Retina (tissue), 1 donor: ENCODE results near the gene RBM10.
A peak's percentile ranks its signal among the peaks of the same experiment; 100 is the strongest.
"Not testable (repeated sequence)": the region's sequence is repeated elsewhere in the genome, so short reads cannot be mapped to it uniquely, and the experiment has no call there.

ENCODE experiments used
- DNase-seq: peaks from one replicate; pipeline ENCODE4 v3.0.0-alpha.2; 2016

The RBM10 gene, protein sequence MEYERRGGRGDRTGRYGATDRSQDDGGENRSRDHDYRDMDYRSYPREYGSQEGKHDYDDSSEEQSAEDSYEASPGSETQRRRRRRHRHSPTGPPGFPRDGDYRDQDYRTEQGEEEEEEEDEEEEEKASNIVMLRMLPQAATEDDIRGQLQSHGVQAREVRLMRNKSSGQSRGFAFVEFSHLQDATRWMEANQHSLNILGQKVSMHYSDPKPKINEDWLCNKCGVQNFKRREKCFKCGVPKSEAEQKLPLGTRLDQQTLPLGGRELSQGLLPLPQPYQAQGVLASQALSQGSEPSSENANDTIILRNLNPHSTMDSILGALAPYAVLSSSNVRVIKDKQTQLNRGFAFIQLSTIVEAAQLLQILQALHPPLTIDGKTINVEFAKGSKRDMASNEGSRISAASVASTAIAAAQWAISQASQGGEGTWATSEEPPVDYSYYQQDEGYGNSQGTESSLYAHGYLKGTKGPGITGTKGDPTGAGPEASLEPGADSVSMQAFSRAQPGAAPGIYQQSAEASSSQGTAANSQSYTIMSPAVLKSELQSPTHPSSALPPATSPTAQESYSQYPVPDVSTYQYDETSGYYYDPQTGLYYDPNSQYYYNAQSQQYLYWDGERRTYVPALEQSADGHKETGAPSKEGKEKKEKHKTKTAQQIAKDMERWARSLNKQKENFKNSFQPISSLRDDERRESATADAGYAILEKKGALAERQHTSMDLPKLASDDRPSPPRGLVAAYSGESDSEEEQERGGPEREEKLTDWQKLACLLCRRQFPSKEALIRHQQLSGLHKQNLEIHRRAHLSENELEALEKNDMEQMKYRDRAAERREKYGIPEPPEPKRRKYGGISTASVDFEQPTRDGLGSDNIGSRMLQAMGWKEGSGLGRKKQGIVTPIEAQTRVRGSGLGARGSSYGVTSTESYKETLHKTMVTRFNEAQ

DNA sequence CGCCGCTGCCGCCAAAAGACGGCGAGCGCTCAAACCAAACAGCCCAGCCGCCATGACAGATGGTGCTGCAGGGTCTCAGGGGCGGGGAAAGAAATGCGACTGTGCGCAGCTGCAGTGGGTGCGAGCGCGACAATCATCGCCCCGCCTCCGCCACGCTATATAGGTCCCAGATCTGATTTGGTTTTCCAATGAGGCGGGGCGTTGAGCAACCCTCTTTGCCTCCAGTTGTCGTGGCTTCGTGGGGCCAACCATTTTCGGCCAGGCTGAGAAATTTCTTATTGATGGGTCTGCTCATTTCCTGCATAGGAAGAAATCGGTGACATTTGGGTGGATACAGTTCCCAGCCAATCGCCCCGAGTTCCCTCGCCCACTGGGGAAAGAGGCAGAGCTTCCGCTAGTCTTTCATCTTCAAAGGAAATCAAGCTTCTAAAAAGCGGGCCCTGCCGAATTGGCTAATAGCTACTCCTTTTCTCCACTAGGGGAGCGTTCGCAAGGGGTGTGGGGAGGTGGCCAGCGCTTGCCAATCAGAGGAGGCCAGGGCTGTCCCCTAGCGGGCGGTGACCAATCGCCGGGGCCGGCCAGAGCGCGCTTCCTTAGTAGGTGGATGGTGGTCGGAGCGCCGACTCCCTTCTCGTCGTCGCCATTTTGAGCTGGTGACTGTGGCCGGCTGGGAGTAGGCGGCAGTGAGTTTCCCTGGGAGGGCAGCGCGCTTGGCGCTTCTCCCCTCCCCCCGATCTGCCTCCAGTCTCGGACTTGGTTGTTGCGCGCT, at the start of gene RBM10, which contains the start of gene NDUFB11:
TSS of gene RBM10 (plus strand) at position 596 of the 769 bp plus-strand sequence. CDS start 2,261 bp downstream, outside the sequence.
TSS of gene NDUFB11 (minus strand) at position 77 of the 769 bp plus-strand sequence. CDS start at position 54, 23 bp downstream.
- DNase-seq, result peak; percentile 93

DNA sequence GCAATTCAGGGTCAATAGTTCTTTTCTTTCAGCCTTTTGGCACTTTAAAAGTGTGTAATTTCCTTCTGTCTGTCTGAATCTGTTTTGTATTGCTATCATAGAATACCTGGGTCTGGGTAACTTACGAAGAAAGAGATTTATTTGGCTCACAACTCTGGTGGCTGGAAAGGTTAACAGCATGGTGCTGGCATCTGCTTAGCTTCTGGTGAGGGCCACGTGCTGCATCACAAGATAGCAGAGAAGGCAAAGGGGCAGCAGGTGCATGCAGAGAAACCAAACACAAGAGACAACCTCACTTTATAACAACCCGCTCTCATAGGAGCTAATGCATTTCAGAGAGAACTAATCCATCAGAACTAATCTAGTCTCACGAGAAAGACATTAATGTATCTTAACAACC, 48.0 kb upstream of the RBM10 start:
- DNase-seq, result no peak

DNA sequence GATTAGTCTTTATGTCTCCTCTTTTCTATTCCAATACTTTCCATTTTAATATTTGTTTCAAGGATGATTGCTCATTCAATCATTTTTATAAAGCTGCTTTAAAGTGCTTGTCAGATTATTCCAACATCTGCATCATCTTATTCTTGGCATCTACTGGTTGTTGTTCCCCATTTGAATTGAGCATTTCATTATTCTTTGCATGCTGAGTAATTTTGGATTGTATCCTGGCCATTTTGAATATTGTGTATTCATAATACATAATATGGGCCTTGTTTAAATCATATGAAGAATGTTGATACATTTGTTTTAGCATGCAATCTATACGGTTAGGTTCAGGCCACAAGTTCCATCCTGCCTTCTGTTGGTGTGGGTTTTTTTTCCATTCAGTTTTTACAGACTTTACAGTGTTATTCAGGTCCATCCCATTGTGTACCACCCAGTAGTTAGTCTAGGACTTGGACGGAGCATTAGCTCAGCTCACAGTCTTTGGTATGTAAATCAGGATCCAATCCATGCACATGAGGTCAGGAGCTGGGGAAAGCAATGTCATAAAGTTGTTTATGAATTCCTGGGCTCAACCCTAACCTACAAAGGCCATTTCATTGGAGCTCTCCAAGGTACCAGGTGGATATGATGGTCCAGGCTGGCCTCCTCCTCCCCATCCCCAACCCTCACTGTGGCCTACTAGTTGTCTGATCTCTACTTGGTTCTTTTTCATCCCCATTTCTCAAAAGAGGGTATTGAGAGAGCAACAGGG, 46.5 kb upstream of the RBM10 start:
- no peak for DNase-seq

DNA sequence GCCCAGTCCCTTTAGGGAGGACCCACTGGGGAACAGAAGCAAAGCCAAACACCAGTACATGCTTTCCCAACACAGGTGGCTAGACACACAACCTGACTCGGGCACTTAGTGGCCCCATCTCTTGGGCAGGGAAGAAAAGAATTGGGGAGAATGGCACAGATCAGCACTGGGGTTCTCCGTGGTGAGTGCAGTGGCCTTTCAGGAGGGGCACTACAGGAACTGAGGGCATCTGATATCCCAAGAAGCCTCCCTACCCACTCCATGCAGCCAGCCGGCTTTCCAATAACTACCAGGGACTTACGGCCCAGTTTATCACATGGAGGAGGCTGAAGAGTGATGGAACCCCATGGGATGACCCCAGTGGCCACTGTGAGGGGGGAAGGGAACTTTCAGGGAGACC, 43.8 kb upstream of the RBM10 start:
- DNase-seq, result no peak

DNA sequence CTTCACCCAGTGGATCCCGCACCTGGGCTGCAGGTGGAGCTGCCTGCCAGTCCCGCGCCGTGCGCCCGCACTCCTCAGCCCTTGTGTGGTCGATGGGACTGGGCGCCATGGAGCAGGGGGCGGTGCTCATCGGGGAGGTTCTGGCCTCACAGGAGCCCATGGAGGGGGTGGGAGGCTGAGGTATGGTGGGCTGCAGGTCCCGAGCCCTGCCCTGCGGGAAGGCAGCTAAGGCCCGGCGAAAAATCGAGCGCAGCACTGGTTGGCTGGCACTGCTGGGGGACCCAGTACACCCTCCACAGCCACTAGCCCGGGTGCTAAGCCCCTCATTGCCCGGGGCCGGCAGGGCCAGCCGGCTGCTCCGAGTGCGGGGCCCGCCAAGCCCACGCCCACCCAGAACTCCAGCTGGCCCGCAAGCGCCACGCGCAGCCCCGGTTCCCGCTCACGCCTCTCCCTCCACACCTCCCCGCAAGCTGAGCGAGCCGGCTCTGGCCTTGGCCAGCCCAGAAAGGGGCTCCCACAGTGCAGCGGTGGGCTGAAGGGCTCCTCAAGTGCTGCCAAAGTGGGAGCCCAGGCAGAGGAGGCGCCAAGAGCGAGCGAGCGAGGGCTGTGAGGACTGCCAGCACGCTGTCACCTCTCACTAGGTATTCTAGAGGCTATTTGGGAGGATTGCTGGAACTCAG, 33.9 kb upstream of the RBM10 start:
- not testable (repeated sequence) for DNase-seq

DNA sequence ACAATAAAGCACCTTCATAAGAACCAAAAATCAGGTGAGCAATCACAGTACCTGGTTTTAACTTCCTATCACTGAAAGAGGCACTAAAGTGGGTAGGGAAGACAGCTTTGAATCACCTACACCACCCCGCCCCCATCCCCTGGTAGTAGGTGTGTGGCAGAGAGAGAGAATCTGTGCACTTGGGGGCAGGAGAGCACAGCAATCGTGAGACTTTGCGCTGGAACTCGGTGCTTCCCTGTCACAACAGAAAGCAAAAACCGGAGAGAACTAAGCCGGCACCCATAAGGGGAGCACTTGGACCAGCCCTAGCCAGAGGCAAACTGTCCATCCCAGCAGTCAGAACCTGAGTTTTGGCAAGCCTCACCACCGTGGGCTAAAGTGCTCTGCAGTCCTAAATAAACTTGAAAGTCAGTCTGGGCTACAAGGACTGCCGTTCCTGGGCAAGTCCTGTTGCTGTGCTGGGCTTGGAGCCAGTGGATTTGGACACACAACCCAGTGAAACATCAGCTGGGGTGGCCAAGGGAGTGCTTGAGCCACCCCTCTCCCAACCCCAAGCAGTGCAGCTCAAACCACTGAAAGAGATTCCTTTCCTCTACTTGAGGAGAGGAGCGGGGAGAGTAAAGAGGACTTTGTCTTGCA, 32.6 kb upstream of the RBM10 start:
- no peak for DNase-seq

DNA sequence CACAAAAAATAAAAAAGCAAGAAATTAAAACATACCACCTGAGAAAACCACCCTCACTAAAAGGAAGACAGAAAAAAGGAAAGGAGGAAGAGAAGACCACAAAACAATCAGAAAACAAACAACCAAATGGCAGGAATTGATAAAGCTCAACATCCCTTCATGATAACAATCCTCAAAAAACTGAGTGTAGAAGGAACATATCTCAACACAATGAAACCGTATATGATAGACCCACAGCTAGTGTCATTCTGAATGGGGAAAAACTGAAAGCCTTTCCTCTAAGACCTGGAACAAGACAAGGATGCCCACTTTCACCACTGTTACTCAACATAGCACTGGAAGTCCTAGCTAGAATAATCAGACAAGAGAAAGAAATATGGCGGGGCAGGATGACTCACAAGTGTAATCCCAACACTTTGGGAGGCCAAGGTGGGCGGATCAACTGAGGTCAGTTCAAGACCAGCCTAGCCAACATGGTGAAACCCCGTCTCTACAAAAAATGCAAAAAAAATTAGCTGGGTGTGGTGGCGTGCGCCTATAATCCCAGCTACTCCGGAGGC, 28.4 kb upstream of the RBM10 start:
- not testable (repeated sequence) for DNase-seq

DNA sequence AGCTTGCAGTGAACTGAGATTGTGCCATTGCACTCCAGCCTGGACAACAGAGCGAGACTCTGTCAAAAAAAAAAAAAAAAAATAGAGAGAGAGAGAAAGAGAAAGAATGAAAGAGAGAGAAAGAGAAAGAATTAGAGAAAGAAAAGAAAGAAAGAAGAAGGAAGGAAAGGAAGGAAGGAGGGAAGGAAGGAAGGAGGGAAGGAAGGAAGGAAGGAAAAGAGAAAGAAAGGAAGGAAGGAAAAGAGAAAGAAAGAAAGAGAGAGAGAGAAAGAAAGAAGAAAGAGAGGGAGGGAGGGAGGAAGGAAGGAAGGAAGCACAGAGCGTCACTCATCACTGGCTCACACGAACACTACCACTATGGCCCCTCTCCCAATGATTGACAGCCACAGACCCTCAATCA, 20.6 kb upstream of the RBM10 start:
- not testable (repeated sequence) for DNase-seq

DNA sequence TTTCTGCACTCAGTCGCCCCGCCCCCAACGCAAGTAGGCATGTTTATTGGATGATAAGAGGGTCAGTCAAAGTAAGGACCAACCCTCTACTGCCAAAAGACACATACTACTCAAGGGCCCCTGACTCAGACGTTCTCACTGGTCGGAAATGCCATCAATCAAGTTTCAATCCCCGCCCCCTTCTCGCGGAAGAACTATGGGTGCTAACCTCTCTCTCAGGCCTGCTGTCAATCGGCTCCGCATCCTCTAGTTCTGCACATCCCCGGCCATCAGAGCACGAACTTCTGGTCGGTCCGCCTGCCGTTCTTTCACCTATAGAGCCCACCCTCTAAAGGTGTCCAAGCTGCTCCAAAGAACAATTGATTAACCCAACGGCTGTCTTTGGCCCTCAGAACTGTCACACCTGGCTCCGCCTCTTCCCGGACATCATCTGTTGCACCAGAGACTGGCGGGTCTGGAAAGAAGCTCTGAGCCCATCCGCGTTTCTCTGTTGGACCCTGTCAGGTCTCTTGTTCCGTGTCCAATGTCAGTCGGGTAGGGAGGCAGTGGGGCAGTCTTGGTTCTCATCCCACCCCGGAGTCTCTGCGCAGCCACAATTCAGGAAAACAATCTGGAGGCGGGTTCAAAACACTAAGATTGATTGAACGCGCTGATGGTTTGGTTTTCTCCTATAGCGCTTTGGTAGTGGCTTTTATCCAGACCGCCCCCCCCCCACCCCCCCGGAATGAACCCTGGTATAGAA, 15.7 kb upstream of the RBM10 start:
- peak; percentile 94 for DNase-seq

DNA sequence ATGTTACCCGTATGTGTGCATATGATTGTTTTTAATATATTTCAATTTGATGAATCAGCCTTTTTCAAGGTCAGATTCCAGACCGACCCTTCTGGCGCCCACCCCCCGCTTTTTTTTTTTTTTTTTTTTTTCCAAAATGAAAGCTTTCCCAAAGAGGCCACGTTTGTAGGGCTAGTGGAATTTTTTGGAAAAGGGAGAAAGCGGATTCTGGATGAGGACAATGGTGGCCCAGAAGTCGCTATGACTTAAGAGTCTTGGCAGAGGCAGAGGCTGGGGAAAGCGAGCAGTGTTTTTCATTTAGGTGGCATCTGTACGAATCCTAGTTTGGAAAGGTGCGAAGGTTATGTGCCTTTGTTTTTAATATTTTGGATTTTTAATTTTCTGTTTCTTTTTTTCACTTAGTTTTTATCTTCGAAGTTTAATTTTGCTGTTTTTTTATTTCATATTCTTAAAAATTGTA, 15.1 kb upstream of the RBM10 start:
- peak; percentile 6 for DNase-seq

DNA sequence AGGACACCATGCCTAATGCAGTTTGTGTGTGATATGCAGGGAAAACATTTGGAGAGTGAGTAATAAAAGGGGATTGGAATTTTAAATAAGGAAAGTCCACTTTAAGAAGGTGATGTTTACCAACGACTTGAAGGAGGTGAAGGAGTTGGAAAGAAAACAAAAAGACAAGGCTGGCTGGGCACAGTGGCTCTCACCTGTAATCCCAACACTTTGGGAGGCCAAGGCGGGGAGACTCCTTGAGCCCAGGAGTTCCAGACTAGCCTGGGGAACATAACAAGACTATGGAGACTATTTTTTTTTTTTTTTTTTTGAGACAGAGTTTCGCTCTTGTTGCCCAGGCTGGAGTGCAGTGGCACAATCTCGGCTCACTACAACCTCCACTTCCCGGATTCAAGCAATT, 11.5 kb upstream of the RBM10 start:
- DNase-seq, result no peak

DNA sequence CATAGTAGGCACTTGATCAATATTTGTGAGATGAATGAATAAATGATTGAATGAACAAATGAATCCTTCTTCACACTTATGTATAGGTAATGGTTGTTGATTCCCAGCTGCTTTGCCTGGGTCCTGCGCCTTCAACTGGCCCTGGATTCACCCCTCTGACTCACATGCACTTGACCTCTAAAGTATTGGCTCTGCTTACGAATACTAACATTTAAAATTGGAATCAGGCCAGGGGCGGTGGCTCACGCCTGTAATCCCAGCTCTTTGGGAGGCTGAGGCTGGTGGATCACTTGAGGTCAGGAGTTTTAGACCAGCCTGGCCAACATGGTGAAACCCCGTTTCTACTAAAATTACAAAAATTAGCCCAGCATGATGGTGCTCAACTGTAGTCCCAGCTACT, 9.4 kb upstream of the RBM10 start:
- not testable (repeated sequence) for DNase-seq

DNA sequence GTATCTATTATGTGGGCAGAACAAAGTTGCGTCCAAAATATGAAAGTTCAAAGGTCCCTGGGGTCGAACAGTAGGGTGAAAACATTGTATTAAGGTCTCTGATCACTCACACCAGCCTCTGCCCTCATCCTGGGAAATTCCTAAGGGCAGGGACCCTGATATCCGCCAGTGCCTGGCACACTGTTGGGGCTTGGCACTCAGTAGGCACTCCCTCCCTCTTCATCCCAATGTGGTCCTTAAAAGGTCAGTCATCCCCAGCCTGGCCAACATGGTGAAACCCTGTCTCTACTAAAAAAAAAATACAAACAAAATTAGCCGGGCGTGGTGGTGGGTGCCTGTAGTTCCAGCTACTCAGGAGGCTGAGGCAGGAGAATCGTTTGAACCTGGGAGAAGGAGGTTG, 6.8 kb upstream of the RBM10 start:
- DNase-seq, result no peak

DNA sequence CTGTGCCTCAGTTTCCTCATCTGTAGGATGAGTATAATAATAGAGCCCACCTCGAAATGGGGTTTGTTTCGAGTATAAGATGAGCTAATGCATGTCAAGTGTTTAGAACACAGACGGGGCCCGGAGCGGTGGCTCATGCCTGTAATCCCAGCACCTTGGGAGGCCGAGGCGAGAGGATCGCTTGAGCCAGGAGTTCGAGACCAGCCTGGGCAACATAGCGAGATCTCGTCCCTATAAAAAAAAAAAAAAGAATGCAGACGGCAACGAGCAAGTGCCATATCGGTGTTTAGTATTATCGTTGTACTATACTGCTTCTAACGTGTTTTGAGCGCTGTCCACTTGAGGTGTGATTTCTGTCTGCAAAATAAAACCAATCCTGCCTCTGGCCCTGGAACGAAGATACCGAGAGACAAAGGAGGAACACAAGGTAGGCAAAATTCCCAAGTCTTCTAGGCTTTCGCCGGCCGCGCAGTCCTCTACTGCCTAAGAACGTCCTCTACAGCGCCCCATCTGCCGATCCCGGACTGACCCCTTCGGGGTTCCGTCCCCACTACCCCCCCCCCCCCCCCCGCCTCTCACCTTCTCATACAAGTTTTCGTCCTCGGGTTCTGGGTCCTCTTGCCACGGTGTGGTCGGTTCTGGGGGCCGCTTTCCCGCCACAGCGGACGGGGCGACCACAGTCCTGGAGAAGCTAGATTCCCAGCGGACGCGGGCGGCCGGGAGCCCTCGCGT, 961 bp upstream of the RBM10 start:
- DNase-seq, result no peak

DNA sequence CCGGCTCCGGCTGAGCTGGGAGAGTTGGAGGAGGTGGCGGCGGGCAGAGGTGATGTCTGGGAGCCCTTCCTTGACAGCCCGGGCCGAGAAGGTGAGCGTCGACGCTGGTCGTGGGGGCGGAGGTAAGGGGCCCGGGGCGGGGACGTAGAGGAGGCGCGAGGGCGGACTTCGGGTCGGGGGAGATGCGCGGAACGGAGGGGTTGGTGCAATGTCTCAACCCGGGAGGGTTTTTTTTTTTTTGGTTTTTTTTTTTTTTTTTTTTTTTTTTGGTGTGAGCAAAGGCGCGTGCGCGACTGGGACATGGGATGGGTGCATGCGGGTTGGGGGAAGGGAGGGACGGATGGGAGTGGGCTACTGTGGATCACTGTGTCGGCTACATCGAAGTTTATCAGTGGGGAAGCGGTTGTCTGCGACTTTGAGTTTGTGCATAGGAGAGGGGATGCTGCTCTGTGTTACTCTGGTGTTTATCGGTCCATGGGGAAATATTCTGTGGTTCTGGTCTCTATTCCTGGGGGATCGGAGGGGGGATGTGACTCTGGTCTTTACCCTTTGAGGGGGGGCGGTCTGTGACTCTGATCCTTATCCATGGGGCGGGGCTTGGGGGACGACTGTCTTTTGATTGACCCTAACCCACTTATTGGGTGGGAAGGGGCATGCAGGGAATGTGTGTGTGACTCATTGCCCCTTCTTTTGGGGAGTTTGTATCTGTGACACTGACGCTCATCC, 537 bp downstream of the RBM10 start:
- no peak for DNase-seq

DNA sequence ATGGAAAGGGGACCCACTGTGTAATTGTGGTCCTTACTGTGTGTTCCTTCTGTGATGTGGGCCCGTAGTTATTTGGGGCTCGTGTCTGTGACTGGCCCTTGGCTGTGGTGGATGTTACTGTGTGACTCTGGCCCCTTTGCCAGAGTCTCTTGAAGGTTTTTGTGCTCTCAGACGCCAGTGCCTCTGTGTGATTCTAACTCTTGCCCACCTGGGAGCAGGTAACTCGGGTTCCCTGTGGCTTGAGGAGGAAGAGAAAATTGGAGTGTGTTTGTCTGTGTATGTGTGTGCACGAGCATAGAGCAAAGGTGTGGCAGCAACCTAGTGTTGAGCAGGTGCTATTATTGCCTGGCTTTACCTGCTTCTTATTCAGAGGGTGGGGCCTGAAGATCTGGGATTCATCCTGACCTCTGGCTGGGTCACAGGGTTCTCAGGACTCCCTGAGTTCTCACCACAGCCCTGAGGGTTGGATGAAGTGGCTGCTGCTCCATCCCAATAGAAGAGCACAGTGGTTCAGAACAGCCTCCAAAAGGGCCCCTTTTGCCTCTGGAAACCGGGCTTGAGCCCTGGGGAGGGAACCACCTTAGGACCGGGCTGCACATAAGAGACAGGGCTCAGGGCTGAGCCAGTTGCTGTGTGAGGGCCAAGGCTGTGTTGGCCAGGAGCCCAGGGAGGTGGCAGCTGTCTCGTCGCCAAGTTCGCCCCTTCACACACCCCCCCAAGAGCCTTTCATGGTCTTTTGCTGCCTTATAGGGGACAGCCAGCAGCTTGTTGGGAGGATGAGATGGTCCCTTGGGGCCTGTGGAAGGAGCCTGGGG, 1.3 kb downstream of the RBM10 start:
- no peak for DNase-seq
